HG02970 (cell line): ENCODE data around the gene SCRT2.
"Not testable (repeated sequence)": the region's sequence is repeated elsewhere in the genome, so short reads cannot be mapped to it uniquely, and the experiment has no call there.

Experiments
- ATAC-seq: cut with Tn5 transposase; IDR thresholded peaks from one replicate; pipeline ENCODE4 v1.9.1; 2021; ENCODE audit warnings: mild to moderate bottlenecking, moderate library complexity, moderate number of reproducible peaks; ENCODE audit not compliant: unreplicated experiment, low FRiP score

SCRT2 gene

DNA sequence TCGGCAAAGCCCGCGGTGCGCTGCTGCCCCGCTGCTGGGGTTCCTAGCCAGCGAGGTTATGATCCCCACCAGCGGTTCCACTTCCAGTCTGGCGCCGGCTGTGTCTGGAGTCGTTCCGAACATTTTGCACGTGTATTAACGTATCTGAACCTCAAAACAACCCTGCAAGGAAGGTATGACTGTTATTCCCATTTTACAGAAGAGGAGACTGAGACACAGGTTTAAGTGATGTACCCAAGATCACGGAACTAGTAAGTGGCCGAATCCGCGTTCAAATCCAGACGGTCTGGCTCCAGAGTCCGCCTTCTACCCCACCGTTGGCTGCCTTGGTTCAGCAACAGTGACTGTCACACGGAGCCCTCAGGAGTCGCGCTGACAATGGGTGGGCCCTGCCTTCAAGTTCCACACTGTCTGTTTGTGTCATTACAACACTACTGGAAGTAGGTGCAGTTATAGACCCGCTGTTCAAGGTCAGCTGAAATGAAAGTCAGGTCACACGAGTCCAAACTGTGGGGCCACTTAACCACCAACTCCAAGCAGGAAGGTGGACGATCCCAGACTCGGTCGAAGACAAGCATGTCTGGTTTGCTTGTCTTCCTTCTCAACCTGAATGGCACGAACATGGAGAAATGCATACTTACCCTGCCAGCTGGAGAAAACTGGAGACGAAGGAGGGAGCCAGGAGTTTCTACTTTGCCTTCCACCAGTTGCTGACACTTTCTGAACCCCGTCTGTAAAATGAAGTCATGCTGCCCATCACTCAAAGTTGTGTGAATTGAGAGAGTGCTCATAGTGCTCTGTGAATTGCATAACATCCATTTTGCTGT, 21.8 kb downstream of the SCRT2 start:
- ATAC-seq = no peak

DNA sequence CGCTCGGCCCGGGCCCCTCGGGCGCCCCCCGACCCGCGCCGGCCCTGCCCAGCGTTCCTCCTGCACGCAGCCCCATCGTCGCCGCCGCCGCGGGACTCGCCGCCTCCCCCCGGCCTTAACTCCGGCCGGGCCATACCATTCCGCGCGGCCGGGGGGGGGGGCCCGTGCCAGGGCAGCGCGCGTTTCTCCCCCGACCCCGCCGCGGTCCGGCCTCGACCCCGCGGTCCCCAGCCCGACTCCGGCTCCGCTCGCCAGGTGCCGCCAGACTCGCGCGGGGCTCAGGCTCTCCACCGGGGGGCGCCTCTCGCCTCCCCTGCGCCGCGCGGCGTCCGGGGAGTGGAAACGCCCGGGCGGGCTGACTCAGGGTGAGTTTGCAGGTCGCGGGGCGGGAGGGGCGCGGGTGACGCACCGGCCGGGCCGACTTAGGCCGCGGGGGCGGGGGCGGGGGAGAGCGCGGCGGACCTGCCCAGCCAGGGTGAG, 22.5 kb downstream of the SCRT2 start, which contains the start of gene SRXN1:
SRXN1 (minus strand) TSS at position 91 of the 480 bp plus-strand sequence; CDS start at position 76, 15 bp downstream.
- ATAC-seq = peak; percentile 82

DNA sequence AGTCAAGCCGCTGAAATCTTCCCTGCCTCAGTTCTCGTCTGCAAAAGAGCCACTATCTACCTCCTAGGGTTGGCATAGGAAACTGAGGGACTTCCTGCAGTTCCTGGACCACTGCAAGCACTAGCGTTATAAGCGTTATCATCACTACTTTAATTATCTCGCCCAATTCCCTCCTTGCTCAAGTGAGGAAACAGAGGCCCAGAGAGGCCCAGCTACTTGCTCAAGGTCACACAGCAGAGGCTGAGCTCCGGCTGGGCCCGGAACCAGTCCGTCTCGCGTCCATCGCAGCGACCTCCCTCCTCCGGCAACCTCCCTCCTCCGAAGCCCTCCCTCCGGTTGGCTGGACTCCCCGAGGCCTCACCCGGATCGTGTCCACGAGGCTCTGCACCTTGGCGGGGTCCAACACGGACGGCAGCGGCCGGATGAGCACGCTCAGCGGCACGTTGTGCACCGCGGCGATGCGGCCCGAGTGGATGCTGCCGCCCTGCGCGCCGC, 22.9 kb downstream of the SCRT2 start:
- ATAC-seq = no peak

DNA sequence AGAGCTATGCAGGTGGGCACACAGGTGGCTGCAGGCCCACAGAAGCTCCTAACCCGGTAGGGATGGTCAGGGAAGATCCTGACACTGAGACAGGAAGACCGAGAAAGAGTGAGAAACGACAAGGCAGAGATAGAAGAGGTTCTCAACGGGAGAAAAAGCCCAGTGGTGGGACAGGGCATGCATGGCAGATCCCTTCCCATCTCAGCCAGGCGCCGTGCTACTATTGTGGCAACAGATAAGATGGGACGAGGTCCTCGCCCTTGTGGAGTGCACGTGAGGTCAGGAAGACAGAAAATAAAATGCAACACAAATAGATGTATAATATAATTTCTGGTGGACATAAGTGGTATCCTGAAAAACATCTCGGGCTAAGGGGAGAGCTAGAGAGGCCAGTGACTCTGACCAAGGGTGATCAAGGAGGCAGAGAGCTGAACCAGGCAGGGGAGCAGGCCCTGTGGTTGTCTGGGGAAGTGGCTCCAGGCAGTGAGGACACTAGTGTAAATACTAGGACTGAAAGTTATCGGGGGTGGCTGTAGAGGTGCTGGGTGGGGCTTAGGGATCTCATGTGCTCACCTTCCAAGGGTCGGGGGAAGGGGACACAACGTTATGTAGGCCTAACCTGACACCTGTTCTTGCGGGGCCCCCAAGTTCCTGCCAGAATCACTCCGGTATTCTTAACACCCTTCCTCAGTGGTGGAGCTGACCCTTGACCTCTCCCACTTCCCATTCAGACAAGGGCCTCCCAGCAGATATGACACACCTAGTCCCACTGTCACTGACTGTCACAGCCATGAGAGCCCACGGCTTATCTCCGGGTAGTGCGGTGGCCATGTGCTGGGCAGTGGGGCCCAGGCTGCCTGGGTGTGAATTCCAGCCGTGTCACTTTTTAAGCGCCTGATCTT, 23.6 kb downstream of the SCRT2 start:
- ATAC-seq = no peak

DNA sequence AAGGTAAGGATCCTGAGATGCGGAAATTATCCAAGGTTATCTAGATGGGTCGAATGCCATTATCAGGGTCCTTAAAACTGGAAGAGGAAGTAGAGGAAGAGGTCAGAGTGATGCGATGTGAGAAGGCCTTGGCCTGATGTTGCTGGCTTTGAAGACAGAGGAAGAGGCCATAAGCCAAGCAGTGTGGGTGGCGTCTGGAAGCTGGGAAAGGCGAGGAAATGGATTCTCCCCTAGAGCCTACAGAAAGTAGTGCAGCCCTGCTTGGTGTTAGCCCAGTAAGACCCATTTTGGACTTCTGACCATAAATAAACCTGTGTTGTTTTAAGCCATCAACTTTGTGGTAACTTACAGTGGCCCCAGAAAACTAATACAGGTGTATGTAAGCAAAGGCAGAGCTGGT, 24.6 kb downstream of the SCRT2 start:
- no peak for ATAC-seq

DNA sequence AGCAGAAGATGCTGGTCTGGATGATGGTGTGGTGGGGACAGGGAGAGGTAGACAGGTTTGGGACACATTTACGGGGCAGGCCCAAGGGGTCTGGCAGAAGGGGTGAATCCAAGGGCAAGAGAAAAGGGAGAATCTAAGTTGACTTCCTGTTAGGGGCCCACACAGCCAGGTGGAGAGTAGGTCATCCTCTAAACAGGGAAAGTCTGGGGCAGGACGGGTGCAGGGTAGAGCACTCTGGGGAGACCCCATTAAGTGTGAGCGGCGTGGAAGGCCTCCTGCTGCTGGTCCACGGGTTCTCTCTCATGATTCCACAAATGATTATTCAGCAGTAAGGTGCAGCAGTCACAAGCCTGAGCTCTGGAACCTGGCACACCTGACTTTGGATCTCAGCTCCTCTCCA, 25.3 kb downstream of the SCRT2 start:
- ATAC-seq = no peak

DNA sequence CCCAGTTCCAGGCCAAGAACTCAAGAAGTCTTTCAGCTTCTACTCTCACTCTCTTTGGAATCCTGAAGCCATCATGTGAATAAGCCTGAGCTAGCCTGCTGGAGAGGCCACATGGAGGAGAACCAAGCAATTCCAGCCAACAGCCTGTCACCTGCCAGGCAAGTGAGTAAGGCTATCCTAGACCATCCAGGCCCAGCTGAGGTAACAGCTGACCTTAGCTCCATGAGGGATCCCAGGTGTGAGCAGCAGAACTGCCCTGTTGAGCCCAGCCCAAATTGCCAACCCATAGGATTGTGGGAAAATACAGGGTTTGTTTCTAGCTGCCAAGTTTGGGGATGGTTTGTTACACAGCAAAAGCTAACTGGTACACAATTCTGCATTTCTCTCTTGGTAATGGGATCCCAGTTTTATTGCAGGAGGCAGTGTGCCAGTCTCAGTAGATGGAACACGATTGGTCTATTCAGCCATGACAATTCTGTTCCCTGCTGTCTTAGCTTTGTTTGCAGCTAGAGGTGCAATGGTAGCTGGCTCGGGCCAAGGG, 28.1 kb downstream of the SCRT2 start:
- no peak for ATAC-seq

DNA sequence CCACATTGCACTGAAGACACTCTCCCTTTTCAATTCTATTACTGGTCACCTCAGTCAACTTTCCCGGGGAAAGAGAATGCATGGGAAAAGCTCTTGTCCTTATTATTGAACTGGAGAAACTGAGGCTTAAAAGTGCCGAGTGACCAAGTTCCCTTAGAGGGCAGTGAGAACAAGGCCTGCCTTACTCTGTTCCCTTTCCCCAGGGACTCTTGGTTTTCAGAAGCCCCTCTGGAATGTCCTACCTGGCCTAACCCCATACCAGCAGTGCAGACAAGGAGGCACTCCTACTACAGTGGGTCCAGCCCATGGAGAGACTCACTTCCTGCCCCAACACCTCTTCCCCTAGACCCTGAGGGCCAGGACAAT, 28.8 kb downstream of the SCRT2 start:
- ATAC-seq = no peak

DNA sequence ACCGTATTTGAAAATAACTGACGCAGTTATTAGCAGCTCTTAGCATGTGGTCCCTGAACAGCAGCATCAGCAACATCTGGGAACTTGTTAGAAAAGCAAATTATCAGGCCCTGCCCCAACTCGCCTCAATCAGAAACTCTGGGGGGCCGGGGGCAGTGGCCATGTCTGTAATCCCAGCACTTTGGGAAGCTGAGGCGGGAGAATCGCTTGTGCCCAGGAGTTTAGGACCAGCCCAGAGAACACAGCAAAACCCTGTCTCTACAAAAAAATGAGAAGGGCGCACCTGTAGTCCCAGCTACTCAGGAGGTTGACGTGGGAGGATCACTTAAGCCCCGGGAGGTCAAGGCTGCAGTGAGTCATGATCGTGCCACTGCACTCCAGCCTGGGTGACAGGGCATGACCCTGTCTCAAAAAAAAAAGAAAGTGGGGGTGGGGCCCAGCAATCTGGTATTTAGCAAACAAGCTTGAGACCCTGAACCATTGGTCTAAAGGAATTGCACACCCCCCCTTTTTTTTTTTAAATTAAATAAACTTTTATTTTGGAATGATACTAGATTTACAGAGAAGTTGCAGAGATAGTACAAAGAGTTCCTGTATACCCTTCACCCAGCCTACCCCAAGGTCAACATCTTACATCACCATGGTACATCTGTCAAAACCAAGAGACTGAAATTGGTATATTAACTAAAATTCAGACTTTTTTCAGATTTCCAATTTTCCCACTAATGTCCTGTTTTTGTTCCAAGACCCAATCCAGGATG, 29.3 kb downstream of the SCRT2 start:
- ATAC-seq = no peak

DNA sequence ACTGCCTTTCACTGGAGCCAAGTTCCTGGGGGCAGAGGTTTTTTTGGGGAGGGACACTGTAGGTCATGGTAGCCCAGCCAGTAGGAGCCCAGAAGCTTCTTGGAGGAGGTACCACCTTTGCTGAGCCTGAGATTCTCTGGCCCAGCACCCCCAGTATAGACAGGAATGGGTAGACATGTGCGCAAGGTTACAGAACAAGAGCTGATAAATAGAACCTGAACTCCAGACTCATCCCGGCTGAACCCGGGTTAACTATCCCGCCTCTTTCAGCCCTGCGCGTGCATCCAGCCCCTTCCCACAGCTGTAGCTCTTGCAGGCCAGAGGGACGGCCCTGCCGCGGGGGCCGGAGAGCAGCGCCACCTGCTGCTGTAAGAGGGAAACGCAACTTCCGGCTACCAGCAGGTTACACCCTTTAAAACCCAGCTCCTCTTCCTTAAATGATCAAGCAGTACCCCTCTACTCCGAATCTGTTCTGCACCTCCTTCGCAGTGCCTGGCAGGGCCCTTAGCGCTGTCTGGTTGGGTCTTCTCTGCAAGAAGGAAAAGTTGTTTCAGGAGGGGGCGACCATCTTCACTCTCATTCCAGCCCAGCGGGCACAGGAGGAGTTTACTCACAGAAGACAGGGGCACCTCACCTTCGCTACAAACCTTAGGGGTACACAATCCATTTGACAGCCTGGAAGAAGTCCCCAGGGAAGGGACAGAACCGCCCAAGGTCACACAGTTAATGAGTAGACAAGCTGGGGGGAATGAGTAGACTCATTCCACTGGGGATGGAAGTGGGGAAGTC, 30.1 kb downstream of the SCRT2 start:
- no peak for ATAC-seq

DNA sequence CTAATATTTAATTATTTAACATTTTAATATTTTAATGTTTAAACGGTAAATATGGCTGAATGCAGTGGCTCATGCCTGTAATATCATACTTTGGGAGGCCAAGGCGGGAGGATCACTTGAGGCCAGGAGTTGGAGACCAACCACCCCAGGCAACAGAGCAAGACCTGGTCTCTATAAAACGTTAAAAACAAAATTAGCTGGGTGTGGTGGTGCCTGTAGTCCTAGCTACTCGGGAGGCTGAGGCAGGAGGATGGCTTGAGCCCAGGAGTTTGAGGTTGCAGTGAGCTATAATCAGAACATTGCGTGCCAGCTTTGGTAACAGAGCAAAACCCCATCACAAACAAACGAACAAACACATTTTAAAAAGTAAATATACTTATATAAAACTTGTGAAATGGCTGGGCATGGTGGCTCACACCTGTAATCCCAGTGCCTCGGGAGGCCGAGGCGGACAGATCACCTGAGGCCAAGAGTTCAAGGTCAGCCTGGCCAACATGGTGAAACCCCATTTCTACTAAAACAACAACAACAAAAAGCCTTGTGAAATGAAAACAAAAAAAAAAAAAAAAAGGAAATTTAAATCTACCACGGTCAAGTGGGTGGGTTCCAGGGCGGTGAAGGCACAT, 30.8 kb downstream of the SCRT2 start:
- ATAC-seq = no peak

DNA sequence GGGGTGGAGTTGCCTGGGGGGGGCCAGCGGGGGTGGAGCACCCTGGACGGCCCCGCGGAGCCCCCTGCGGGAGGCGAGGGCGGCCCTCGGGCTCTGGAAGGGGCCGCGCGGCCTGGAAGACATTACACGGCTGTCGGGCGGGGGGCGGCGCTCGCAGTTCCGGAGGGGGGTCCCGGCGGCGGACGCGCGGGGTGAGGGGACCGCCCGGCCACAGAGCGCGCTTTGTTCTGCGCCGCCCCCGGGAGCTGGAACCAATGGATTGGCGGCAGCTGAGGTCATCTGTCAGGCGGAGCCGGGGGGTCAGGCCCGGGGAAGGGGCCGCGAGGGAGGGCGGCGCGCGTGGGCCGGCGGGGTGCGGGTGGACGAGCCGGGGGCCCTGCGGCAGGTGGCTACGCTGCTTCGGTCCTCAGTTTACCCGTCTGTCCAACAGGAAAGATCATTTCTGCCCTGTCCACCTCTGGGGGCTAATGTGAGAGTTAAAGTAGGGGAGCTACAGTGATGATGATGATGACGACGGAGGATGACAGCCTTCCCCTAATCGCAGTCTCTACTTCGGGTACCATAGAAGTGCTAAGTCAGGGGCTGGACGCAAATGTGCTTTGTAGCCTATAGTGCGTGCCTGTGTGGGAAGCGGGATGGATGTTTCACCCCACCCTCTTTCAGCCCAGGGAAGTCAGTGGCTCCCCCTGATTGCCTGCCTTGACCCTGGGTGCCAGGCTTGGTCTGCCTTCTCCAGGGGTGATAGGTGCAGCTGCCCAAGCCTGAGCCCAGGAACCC, 33.0 kb downstream of the SCRT2 start:
- ATAC-seq = no peak

DNA sequence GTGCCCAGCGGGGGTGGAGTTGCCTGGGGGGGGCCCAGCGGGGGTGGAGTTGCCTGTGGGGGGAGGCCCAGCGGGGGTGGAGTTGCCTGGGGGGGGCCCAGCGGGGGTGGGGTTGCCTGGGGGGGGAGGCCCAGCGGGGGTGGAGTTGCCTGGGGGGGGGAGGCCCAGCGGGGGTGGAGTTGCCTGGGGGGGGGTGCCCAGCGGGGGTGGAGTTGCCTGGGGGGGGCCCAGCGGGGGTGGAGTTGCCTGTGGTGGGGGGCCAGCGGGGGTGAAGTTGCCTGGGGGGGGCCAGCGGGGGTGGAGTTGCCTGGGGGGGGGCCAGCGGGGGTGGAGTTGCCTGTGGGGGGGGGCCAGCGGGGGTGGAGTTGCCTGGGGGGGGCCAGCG, 33.6 kb downstream of the SCRT2 start:
- not testable (repeated sequence) for ATAC-seq

DNA sequence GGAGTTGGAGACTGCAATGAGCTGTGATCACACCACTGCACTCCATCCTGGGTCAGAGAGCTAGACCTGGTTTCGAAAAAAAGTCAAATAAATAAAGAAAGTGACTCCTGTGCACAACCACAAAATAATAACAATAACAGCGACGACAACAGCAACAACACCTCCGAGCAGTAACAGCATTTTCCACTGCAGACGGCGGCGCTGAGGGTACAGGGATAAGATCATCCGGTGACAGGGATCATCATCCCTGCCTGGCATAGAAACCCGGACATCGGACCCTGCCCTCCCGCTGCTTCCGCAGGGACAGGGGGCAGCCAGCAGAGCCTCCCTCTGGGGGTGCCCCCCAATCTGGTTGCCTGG, 34.1 kb downstream of the SCRT2 start:
- ATAC-seq = no peak

DNA sequence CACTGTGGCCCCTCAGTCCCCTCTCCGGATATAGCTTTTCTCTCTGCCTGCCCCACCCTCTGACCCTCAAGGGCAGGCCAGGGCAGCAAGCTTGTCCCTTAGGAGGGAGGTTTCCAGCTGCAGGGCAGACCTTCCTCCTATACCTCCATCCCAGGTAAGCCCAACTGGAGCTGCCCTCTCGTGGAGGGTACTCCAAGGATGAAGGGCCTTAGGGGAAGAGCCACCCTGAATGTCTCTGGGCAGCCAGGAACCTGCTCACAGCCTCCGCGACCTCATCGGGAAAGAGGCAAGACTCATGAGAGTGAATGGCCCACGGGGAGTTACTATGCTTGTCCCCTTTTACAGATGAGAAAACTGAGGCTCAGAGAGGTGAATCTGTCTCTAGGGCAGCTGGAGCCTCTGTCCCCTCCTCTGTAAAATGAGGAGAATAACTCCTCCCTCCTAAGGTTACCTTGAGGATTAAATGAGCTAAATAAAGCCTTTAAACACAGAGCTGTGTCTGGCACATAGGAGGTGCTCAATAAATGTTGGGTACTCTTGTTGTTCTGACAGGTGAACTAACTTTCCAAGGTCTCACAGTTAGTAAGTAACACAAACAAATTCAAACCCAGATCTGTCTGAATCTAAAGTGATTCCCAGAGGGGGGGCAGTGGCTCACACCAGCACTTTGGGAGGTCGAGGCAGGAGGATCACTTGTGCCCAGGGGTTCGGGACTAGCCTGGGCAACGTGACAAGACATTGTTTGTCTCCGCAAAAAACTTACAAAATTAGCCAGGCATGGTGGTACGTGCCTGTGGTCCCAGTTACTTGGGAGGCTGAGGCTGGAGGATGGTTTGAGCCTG, 34.7 kb downstream of the SCRT2 start:
- no peak for ATAC-seq

DNA sequence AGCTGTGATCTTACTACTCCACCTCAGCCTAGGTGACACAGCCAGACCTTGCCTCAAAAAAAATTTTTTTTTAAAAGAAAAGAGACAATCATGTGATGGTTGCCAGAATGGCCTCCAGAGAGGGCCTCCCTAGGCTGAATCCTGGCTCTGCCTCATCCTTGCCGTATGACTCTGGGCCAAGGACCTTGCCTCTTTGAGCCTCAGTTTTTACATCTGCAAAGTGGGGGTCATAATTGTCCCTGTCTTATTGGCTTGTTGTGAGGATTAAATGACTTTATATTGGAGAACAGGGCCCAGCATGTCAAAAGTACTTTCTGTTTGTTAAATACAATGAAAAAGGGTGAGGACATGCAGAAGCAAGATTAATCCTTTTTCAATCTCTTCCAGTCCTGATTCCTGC, 37.0 kb downstream of the SCRT2 start:
- ATAC-seq = no peak

DNA sequence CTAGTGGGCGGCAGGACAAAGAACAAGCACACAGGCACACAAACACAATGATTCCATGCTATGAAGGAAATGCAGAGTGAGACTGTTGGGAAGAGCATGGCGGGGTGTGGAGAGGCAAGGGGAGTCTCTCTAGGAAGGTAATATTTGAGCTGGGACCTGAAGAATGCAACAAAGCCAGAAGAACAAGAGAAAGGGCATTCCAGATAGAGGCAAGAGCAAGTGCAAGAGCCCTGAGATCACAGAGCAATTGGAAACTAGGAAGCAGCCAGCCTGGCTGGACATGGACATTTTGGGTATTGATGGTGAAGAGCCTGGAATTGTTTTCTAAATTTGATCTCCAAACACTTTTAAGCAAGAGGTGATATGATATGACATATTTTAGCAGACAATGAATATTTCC, 38.0 kb downstream of the SCRT2 start:
- ATAC-seq = no peak
